Esophagus muscularis mucosa (tissue), 4 donors: ENCODE results near the gene DENND1B.

Source experiments
- CTCF ChIP-seq, 3 experiments: fragments of 200-600 bp in 2 of 3; fragments of 450-650 bp in 1 of 3; sonication (generic) in 2 of 3; IDR thresholded peaks; one replicate each; pipeline ENCODE4 v1.5.1; 2017 to 2019; ENCODE audit warnings: antibody characterized with exemption in 3 of 3, mild to moderate bottlenecking in 2 of 3, moderate library complexity in 1 of 3
- EP300 ChIP-seq: sonication (generic); formaldehyde crosslinking; IDR thresholded peaks from one replicate; pipeline ENCODE4 v1.6.1; 2017; ENCODE audit warnings: antibody characterized with exemption
- POLR2A ChIP-seq: fragments of 450-650 bp; IDR thresholded peaks from one replicate; pipeline ENCODE4 v1.6.1; 2017; ENCODE audit warnings: antibody characterized with exemption, moderate library complexity, mild to moderate bottlenecking, low read depth
- POLR2AphosphoS5 ChIP-seq, 2 donors: sonication (generic); formaldehyde crosslinking; IDR thresholded peaks; one replicate each; pipeline ENCODE4 v1.6.1; 2017; ENCODE audit warnings: antibody characterized with exemption in 2 of 2

GRCh38 chr1:197810812-197811211 lies 35.5 kb upstream of the DENND1B start:
- TF ChIP-seq CTCF (IDR thresholded peaks at IDR 0.05) (no peak), POLR2AphosphoS5 (IDR thresholded peaks at IDR 0.05) (no peak), EP300 (no peak), POLR2A (no peak)
